ENCODE measurements around the gene ASAP2.

The ASAP2 gene

DNA sequence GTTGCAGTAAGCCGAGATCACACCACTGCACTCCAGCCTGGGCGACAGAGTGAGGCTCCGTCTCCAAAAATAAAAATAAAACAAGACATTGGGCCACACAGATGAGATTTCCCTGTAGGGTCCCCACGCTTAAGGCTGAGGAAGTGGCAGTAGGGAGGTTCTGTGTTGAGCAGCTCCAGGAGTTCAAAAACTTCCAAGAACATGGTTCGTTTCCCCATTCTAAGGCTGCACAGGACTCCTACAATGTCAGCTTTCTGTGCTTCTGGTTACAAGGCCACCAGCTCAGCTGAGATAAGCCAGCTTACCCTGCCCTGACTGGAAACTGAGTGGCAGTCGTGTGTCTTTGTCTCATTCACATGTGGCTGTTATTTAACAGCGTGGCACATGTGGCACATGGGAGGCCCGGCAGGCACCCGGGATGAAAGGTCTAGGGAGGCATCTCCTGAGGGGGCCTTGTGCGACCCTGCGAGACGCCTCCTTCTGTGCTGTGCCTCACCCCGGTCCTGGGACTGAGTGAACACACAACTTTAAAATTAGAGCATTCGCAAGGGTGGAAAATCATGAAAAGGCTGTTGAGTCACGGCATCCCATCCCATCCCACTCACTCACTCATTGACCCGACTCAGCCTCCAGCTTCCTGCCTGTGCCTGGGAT, 209.0 kb downstream of the ASAP2 start:
- TF ChIP-seq, protein P1, sequence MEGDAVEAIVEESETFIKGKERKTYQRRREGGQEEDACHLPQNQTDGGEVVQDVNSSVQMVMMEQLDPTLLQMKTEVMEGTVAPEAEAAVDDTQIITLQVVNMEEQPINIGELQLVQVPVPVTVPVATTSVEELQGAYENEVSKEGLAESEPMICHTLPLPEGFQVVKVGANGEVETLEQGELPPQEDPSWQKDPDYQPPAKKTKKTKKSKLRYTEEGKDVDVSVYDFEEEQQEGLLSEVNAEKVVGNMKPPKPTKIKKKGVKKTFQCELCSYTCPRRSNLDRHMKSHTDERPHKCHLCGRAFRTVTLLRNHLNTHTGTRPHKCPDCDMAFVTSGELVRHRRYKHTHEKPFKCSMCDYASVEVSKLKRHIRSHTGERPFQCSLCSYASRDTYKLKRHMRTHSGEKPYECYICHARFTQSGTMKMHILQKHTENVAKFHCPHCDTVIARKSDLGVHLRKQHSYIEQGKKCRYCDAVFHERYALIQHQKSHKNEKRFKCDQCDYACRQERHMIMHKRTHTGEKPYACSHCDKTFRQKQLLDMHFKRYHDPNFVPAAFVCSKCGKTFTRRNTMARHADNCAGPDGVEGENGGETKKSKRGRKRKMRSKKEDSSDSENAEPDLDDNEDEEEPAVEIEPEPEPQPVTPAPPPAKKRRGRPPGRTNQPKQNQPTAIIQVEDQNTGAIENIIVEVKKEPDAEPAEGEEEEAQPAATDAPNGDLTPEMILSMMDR (IDR thresholded peaks at IDR 0.05; ENCODE audit: borderline replicate concordance, insufficient read depth, low read depth, low read length): no peak
- no peak overlapping the region for H3K4me3 ChIP-seq (ENCODE audit: low read depth, low read length)

DNA sequence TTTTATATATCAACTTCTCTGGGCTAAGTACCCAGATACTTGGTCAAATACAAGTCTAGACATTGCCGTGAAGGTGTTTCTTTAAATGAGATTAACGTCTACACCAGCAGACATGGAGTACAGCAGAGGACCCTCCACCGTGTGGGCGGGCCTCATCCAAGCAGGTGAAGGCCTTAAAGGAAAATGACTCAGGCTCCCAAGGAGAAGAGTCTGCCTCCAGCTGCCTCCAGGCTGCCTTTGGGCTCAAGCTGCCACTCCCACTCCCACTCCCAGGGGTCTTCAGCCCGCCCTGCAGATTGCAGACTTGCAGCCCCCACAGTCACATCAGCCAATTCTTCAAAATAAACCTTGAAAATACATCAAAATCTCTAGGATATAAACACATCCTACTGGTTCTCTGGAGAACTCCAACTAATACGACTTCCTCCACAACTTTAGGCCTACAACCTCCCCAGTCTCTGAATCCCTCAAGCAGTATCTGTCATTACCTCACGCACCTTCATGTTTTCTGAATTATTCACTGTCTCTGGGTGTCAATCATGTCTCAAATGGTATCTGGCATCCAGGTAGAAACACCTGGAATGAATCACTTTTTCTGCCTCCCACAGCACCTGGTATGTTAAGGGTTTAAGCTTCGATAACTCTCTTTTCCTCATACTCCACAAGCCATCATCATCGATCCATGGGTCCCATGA, 209.8 kb downstream of the ASAP2 start:
- TF ChIP-seq, protein P1 (IDR thresholded peaks at IDR 0.05; ENCODE audit: borderline replicate concordance, insufficient read depth, low read depth, low read length): no peak

DNA sequence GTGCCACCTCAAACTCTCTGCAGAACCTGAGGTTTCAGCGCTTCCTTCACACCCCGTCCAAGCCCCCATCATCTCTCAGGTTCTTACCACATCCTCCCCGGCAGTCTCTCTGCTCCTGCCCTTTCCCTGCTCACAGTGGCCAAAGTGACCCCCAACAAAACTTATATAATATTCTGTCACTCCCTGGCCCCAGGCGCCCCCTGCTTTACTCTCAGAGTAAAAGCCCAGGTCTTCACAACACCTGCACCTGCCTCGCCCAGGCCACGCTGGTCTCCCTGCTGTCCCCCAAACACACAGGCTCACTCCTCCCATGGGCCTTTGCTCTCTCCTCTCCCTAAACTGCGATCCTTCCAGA, 210.3 kb downstream of the ASAP2 start:
- TF ChIP-seq, protein P1 (IDR thresholded peaks at IDR 0.05; ENCODE audit: borderline replicate concordance, insufficient read depth, low read depth, low read length): no peak
- H3K4me3 ChIP-seq (ENCODE audit: low read depth, low read length): no peak overlapping the region

More for the DNA sequence above, 209.8 kb downstream of the ASAP2 start:
- no peak overlapping the region for H3K4me3 ChIP-seq (ENCODE audit: low read depth, low read length)

DNA sequence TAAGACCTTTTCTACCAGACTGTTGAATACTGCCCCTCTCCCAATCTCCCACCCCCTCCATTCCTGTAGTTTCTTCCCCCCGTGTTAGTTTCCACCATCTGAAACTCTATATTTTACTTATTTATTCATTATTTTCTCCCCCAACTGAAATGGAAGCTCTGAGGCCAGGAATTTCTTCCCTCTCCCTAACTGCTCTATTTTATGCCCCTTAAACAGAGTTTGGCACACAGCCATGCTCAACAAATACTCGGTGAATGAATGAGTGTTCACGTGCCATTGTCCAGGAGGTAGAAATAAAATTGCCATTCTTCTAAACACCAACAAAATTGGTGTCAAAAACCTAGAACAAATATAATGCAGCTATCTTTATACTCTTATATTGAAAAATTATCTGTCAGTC, 211.1 kb downstream of the ASAP2 start:
- TF ChIP-seq, protein P1 (IDR thresholded peaks at IDR 0.05; ENCODE audit: borderline replicate concordance, insufficient read depth, low read depth, low read length): no peak

DNA sequence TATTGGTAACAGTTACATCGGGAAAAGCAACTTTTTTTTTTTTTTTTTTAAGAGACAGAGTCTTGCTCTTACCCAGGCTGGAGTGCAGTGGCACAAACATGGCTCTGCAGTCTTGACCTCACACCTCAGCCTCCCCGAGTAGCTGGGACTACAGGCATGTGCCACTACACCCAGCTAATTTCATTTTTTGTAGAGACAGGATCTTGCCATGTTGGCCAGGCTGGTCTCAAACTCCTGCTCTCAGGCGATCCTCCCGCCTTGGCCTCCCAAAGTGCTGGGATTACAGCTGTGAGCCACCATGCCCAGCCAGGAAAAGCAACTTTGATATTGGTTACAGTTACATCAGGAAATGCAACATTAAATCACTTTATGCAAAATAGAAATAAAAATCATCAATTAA, 212.1 kb downstream of the ASAP2 start:
- TF ChIP-seq, protein P1 (IDR thresholded peaks at IDR 0.05; ENCODE audit: borderline replicate concordance, insufficient read depth, low read depth, low read length): no peak
- H3K4me3 ChIP-seq (ENCODE audit: low read depth, low read length): no peak overlapping the region

More for the DNA sequence above, 211.1 kb downstream of the ASAP2 start:
- no peak overlapping the region for H3K4me3 ChIP-seq (ENCODE audit: low read depth, low read length)

DNA sequence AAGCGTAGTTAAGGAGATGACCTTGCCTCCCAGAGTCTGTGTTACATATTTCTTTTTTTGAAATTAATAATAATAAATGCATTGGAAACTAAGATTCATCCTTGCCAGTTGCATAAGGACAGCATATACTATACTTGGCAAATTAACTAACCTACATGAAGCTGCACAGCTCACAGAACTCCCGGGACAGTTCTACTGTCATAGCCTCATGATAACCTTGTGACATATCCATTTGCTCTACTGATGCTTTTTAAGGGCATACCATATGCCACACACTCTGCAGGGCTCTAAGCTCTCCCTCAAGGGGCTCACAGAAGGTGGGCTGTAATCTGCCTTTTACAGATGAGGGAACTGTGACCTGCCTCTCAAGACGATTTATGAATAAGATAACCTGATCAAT, 212.9 kb downstream of the ASAP2 start:
- no peak overlapping the region for H3K4me3 ChIP-seq (ENCODE audit: low read depth, low read length)
- TF ChIP-seq, protein P1 (IDR thresholded peaks at IDR 0.05; ENCODE audit: borderline replicate concordance, insufficient read depth, low read depth, low read length): no peak

DNA sequence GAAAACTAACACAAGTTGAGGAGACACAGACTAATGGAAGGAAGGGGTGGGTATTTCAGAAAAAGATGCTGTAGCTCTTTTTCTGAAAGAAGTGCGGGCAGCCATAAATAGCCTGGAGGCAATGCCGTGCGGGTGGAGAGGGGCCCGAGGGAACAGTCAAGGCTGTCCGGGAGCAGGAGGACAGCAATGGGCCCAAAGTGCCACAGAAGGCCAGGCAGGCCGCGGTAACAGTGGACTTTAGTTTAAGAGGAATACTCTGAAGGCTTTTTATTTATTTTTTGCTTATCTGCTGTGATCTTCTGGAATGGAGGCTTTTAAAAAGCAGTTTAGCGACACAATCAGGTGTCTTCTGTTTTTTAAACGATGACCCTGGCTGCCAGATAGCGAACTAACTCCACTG, 213.9 kb downstream of the ASAP2 start:
- H3K4me3 ChIP-seq (ENCODE audit: low read depth, low read length): no peak overlapping the region
- TF ChIP-seq, protein P1 (IDR thresholded peaks at IDR 0.05; ENCODE audit: borderline replicate concordance, insufficient read depth, low read depth, low read length): no peak

Measured in GM12875 (cell line).